ENCODE results near the gene CGNL1. TPM values are rescaled to one million over a fixed set of nuclear protein-coding genes. Genes with fewer than 3 reads are reported as not detected.

Gene CGNL1
- total RNA-seq, 1 experiment from 2014 or later = 34.6 TPM

- no peak for TF ChIP-seq CTCF (conservative IDR thresholded peaks at IDR 0.05)
- no peaks in the 10 kb centered on the region for H3K9me3 ChIP-seq (ENCODE audit: control insufficient read depth, low read depth, low read length)
- Mint-ChIP-seq H3K4me1 (no peaks in the 10 kb centered on the region), H3K36me3 (ENCODE audit: insufficient read depth in 1 of 3, low read depth in 3 of 3) (peaks cover 0 to 4% (median 0%) of the 10 kb centered on the region in 3 experiments; a peak in 2 of 7 replicates), H3K27me3 (ENCODE audit: low read depth) (peaks cover 9% of the 10 kb centered on the region), H3K27ac (no peak overlapping the region), H3K9me3 (peaks cover 6 to 7% of the 10 kb centered on the region in 2 experiments), H3K4me3 (no peak overlapping the region)
- no peak overlapping the region for H2AFZ ChIP-seq (ENCODE audit: low read length)
- no peak overlapping the region for H2BK5ac ChIP-seq (ENCODE audit: insufficient read length, low read length)
- no peak overlapping the region for H2AK5ac ChIP-seq (ENCODE audit: insufficient read length, low read length)
- no peak overlapping the region for H2BK12ac ChIP-seq (ENCODE audit: insufficient read length, low read depth, low read length)
- H3T11ph ChIP-seq (ENCODE audit: low read length) = no peak overlapping the region
- no peak overlapping the region for H2BK15ac ChIP-seq (ENCODE audit: low read depth, low read length)
- H3K9ac ChIP-seq (ENCODE audit: extremely low read depth, insufficient read length, low read length) = no peak overlapping the region
- no peak overlapping the region for H3K4ac ChIP-seq (ENCODE audit: low read depth, low read length)
- H2BK120ac ChIP-seq (ENCODE audit: low read depth, low read length, poor library complexity, severe bottlenecking) = no peak overlapping the region
- no peaks in the 10 kb centered on the region for H3K4me1 ChIP-seq (ENCODE audit: insufficient read depth, low read length)
- DNase-seq = no peak
- no peaks in the 10 kb centered on the region for H3K79me2 ChIP-seq (ENCODE audit: insufficient read depth, low read length)
- H4K5ac ChIP-seq (ENCODE audit: insufficient read length, low read depth, low read length) = no peak overlapping the region
- H3K23ac ChIP-seq (ENCODE audit: insufficient read length, low read depth, low read length) = no peak overlapping the region
- H3K27ac ChIP-seq (ENCODE audit: insufficient read length, low read depth, low read length) = no peak overlapping the region
- H4K20me1 ChIP-seq (ENCODE audit: control insufficient read depth, insufficient read depth, insufficient read length) = no peaks in the 10 kb centered on the region
- no peak overlapping the region for H4K91ac ChIP-seq (ENCODE audit: insufficient read length, low read depth, low read length)
- H3K4me2 ChIP-seq (ENCODE audit: insufficient read depth, insufficient read length, low read length) = no peak overlapping the region
- H3K27me3 ChIP-seq (ENCODE audit: insufficient read depth, low read length) = no peaks in the 10 kb centered on the region
- H3K23me2 ChIP-seq (ENCODE audit: insufficient read length, low read depth, low read length, poor library complexity, severe bottlenecking) = no peaks in the 10 kb centered on the region
- no peak overlapping the region for H3K56ac ChIP-seq (ENCODE audit: insufficient read length, low read depth, low read length)
- H3K14ac ChIP-seq (ENCODE audit: insufficient read depth, low read length) = no peak overlapping the region
- H3K18ac ChIP-seq (ENCODE audit: insufficient read length, low read depth, low read length) = no peak overlapping the region
- no peaks in the 10 kb centered on the region for H3K79me1 ChIP-seq (ENCODE audit: insufficient read depth, low read depth, low read length, poor library complexity, severe bottlenecking)
- no peak overlapping the region for H4K8ac ChIP-seq (replicated peaks; ENCODE audit: insufficient read length, low read depth, low read length)
- WGBS (ENCODE audit: extremely low coverage, insufficient read length, low lambda C conversion rate) = no CpG with 5 or more reads among the region's 3 CpGs
- H2BK20ac ChIP-seq (ENCODE audit: low read depth, low read length, poor library complexity, severe bottlenecking) = no peak overlapping the region
These were observed 207.4 kb downstream of the CGNL1 start for GRCh38 chr15:57583720-57584119.
